HG02852 (cell line): ENCODE measurements around the gene FBXO5.
"Not testable (repeated sequence)": the region's sequence is repeated elsewhere in the genome, so short reads cannot be mapped to it uniquely, and the experiment has no call there.

Experiments used
- ATAC-seq: cut with Tn5 transposase; IDR thresholded peaks from one replicate; pipeline ENCODE4 v1.9.1; 2021; ENCODE audit warnings: mild to moderate bottlenecking, moderate library complexity; ENCODE audit not compliant: unreplicated experiment

The FBXO5 gene

DNA sequence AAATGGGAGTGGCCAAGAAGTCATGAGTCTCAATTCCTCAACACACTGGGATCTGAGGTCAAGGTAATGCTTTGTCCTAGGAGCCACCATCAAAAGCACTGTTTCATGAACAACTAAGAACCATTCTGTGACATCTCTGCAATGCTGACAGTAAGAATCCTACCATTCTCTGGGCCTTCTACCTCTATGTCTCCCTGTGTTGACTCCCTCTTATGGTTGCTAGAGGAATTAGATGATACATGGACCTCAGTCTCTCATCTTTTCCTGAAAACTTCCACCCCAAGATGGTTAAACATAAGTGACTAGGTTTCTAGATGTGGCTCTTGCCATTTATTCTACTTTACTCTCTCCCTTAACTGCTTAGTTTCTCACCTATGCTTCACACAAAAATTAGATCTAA lies 10.6 kb upstream of the FBXO5 start:
- no peak for ATAC-seq

DNA sequence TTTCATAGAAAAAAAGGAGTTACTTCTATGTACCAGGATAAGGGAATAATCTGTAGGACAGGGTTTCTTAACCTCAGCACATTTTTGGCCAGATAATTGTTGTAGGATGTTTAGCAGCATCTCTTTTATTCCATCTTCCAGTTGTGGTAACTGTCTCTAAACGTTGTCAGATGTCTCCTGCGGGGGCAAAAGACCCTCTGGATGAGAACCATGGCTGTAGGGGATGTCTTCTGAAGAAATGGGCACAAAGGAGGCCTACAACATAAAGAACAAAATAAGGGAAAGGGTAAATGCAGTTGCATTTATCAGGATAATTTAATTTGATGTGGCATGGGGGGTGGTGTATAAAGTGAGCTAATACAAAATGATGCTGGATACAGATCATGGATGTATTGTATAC lies 4.1 kb upstream of the FBXO5 start:
- ATAC-seq, result no peak

DNA sequence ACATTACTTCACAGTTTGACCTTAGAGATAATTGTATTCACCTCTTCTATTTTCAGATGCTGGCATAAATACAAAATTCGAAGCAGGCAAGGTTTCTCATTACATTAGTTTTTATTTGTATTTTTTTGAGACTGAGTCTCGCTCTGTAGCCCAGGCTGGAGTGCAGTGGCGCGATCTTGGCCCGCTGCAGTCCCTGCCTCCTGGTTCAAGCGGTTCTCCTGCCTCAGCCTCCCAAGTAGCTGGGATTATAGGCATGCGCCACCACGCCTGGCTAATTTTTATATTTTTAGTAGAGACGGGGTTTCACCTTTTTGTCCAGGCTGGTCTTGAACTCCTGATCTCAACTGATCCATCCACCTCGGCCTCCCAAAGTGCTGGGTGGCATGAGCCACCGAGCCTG lies 2.5 kb upstream of the FBXO5 start:
- not testable (repeated sequence) for ATAC-seq

DNA sequence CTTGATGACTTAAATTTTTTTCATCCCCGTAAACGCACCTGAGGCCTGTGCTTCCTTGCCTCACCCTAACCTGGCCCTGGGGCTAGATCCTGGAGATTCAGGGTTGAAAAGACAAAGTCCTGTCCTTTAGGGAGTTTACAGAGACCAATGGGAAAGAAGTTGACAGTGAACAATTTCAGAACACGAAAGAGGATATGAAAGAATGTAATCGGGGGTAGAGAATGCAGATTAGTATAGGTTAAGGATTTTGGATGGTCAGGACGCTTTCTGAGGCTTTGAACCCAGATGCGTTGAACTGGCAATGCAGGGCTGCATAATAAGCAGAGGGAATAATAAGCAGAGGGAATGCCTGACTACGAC lies 1.7 kb upstream of the FBXO5 start:
- peak; percentile 29 for ATAC-seq

DNA sequence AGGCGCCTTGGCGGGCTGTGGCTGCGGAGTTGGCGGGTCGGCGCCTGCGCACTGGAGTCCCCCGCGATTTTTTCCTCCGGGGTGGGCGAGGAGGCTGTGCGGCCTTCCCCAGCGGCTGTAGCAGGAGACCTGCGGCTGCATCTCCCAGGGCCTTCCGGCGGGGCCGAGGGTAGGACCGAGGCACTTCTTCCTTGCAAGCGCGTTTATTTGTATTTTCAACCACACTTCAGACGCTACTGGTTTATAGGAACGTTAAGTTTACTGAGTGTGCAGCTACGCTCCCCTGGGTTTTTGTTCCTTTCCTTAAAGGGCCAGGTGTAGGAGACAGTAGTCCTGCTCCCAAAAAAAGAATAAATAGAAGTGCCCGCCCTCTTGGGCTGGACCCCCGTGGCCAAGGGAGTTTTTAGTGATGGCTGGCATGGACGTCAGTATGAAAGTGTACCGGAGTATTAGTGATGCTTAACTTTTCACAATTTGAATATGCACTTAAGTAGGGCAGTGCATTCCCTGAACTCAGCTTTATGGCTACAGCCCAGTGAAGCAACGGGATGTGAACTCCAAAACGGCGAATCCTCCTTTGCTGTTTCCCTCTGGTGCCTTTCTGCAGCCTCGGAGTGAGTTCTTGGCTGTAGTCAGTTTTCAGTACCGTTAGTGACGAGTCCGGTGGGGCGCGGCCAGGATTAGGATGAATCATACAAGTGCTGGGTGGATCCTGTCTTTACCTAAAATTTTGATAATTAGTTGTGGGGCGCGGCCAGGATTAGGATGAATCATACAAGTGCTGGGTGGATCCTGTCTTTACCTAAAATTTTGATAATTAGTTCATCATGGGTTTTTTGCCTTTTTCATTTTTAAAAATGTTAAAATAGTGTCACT lies 1.0 kb upstream of the FBXO5 start:
- ATAC-seq, result peak; percentile 20

DNA sequence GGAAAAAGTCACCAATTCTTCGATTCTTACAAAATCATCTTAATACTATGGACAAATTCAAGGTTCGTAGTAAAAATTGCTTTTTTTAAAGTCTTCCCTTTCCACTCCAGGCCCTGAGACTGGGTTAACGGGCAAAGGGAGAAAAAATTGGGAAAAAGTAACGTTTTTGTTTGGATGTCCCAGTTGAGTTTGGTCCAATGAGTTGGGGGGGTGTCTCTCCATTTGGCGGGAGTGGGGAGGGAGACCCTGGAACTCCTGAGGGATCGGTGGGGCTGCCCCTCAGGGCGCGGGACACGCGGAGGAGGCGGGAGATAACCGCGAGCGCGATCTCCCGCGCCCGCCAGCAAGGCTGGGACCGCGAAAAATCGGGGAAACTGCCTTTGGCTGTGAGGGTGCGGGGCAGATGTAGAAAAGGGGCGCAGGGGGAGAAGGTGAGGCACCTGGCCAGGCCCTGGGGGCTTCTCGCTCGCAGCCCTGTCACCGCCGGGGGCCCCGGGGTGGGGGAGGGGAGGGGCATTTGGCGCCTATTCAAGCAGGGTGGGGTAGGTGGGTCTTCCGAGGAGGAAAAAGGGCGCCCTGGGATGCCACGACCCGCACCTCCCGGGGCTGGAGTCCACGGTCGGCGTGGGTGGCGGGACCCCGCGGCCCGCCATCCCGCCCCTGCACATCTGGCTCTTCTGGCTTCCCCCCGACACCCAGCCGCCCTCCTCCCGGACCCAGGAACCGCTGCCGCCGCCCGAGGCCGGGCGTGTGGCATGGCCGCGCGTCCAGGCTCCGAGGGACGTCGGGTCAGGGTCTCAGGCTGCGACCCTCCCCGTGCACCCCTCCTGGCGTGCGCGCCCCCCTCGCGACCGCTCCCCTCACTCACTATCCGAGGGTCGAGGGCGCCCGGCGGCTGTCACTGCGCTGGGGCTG lies 595 bp downstream of the FBXO5 start:
- peak; percentile 1 for ATAC-seq

DNA sequence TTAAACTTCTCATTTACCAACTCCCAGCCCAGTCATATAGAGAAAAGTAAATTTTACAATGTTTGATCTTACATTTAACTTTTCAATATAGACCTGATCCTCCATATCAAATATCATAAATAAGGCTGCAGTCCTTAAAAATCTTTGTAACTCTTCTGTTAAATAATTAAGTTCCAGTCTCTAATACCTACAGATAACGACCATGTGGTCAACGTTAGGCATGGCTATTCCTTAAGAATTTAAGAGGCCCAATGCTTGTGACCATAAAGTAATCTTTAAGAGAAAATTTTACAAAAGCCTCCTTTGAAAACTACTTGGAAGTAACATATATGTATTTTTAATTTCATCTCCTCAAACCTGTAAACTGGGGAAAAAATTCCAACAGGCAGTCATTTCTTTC lies 1.6 kb downstream of the FBXO5 start:
- no peak for ATAC-seq

DNA sequence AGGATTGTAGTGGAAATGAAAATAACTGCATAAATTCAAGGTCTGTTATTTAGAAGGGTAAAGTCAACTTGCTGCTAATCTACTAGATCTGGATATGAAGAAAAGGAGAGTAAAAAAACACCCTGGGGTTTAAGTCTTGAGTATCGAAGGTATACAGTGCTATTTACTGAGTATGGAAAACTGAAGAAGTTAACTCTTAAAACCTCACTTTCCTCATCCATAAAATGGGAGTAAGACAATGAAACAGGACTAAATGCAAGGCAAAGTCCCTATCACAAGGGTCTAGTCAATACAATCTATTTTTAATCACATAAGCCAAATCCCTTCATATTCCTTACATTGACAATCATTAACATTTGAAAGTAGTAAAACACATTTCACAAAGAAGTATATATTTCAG lies 2.2 kb downstream of the FBXO5 start:
- no peak for ATAC-seq

DNA sequence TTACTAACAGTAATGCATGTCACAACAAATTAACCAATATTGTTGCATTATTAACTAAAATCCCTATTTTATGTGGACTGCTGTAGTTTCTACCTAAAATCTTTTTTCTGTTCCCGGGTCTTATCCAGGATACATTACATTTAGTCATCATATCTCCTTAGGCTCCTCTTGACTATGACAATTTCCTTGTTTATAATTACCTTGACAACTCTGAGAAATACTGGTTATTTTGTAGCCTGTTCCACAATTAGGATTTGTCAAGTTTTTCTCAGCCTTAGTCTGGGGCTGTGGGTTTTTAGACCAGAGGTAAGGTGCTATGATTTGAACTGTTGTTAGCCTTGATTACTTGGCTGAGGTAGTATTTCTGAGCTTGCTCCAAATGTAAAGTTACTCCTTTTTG lies 3.7 kb downstream of the FBXO5 start:
- no peak for ATAC-seq

DNA sequence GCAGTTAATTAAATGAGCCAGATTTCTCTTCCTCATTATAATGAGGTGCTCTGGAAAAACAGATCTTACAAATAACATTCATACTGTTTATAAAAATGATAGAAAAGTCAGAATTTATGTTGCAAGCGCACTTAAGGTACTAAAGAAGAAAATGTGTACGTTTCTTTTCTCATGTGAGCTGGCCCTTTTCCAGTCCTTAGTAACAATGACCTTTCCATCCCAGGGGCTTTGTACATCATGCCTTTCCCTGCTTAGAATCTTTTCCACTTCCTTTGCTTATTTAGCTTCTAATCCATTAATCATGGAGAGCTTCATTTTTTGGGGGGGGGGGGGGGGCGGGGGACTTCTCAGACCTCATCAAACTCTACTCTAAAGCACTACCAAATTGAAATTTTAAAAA lies 4.8 kb downstream of the FBXO5 start:
- no peak for ATAC-seq

DNA sequence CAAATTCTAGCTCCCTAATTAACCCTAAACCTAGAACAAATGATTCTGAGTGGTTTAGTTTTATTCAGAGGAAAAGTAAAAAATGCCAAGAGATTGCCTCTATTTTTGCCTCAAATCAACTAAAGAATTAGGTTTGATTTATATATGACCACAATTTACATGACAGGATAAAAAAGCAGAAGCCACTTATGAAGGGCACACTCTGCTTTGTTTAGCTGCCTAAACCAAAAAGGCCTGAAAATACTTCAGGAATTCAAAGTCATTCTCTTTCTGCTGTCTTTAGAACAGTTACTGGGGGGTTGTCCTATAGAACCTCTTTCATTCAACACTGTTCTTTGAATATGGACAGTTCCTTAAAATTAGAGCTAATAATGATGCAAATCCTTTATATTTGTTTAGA lies 5.3 kb downstream of the FBXO5 start:
- ATAC-seq, result no peak

DNA sequence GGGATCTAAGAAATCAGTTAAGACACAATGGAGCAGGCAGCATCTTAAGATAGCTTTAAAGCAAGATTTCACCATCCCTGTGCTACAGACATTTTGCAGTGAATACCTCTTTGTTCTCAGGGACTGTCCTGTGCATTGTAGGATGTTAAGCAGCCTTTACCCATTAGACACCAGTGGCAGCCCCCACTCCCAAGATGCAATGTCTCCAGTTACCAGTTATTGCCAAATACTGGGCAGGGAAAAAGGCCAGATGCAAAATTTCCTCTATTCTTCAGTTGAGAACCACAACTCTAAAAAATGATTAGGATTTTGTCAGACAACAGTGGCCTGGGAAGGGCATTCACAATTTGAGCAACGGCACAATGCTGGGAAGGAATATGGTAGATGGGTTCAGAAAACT lies 6.1 kb downstream of the FBXO5 start:
- no peak for ATAC-seq

DNA sequence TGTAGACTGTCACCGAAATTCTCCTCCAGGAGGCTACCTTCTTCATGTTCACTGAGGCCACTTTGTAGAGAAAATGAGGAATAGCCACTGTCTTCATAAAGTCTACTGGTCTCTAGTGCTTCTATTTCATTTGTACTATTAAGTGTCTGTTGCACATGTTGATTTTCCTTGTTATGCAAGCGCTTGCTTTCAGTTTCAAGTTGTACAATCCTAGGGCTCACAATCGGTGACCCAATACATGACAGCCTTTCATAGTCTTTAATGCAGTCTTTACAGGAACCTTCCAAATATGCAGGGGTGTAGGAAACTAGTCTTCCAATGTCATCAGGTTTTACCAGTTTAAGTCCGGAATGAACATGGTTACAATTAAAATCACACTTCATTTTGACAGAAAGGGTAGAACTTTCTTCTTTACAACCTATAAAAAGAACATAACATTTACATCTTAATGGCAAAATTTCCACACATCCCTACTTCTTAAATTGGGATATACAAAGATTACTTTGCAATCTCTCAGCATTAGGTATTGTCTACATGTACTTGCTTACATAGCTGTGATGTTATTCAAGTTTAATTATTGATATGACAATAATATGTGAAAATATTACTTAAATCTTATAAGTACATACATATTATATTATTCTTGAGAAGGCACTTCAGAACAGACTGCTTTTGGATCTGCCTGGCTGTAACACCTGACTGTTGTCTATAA lies 7.5 kb downstream of the FBXO5 start:
- peak; percentile 61 for ATAC-seq

DNA sequence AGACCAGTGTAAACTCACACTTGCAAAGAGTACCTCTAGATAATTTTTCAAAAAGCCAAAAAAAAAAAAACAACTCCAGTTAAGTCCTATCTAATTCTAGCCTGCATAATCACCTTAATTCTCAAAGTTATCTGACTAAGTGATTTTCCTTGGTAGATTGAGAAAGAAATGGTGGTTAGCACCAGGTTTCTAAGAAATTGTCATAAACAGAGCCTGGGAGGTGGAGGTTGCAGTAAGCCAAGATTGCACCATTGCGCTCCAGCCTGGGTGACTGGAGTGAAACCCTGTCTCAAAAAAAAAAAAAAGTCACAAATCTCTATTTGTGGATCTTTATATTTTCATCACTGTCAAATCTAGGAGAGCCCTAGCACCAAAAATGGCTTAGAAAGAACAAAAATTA lies 8.9 kb downstream of the FBXO5 start:
- no peak for ATAC-seq

DNA sequence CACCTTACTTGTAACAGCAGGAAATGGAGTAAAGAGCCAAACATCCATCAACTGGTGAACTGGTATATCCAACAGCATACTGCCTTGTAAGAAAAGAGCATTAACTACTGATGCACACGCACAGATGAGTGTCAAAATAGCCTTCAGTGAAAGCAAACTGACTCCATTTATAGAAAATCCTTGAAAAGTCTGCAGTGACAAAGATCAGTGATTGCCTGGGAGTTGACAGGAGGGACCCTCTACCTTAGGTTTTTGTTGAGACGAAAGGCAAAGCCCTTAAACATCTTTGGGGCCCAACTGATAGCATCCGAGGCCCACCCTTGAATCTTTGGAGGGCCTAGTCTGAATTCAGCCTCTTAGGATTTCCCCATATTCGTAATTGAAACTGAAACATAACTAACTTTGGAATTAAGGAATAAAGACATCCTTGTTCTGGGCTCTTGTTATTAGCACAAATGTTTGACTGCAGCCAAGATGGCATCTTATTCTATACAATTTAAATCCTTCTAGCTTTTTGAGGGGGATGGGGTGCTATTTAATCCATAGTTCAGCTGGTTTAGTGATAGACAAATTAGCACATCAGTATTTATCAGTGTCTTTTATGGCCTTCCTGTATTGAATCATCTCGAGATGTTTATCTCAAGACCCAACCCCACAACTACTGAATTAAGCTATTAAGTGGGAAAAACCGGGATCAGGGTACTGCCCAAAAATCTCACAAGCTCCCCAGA lies 13.0 kb downstream of the FBXO5 start:
- no peak for ATAC-seq

DNA sequence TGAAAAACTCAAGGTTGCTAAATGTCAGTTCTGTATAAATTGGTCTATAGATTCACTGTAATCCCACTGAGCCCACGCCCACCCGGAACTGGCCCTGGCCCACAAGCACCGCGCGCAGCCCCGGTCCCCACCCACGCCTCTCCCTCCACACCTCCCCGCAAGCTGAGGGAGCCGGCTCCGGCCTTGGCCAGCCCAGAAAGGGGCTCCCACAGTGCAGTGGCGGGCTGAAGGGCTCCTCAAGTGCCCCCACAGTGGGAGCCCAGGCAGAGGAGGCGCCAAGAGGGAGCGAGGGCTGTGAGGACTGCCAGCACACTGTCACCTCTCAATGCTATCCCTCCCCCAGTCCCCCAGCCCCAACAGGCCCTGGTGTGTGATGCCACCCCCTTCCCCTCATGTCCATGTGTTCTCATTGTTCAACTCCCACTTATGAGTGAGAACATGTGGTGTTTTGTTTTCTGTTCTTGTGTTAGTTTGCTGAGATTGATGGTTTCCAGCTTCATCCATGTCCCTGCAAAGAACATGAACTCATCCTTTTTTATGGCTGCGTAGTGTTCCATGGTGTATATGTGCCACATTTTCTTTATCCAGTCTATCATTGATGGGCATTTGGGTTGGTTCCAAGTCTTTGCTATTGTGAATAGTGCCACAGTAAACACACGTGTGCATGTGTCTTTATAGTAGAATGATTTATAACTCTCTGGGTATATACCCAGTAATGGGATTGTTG lies 16.5 kb downstream of the FBXO5 start:
- not testable (repeated sequence) for ATAC-seq

DNA sequence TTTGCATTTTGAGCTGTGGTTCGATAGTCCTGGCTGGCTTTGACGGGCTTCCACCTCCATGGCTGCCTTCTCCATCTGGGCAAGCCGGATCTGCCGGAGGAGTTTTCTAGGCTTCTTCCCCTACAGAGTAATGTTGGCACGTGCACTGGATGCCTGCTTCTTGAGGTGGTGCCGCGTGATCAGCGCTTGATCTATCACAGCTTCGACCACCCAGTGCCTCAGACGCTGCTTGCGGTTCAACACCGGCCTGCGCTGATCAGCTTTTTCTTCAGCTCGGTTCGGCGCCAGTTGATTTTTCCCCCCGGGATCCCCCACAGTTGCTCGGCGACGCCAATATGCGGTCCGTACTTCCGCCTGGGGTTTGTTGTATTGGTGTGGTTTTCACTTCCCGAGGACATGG lies 23.5 kb downstream of the FBXO5 start:
- ATAC-seq, result no peak

DNA sequence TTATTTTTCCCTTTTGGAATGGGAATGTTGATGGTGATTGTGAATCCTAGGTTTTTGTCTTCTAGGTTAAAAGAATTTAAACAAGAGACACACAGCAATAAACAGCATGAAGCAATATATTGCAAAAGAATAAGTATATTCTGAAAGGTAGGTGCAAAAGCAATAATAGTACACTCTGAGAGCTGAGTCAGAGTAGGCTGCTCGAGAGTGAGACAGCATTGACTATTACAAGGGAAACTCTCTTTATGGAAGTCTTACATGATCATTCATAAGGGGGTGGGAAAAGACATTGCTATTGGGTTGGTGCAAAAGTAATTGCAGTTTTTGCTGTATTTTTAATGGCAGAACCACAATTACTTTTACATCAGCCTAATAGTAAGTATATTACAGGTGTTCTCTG lies 25.0 kb downstream of the FBXO5 start:
- no peak for ATAC-seq

DNA sequence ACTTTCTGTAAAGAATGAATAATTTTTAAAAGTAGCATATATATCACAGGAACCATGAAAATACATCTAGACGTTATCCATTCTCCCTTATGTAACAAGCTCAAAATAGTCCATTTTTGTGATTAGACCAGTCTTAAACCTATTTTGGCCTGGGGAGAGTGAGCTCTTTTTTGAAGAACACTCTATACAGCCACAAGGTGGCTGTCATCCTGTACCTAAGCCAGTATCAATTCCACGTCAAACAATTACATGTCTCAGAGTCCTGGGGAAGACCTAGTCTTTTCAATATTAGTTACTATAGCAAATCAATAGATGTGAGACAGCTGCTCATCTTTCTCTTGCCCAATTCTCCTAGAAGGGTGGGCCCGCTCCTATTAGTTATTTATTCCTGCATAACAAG lies 28.4 kb downstream of the FBXO5 start:
- no peak for ATAC-seq

DNA sequence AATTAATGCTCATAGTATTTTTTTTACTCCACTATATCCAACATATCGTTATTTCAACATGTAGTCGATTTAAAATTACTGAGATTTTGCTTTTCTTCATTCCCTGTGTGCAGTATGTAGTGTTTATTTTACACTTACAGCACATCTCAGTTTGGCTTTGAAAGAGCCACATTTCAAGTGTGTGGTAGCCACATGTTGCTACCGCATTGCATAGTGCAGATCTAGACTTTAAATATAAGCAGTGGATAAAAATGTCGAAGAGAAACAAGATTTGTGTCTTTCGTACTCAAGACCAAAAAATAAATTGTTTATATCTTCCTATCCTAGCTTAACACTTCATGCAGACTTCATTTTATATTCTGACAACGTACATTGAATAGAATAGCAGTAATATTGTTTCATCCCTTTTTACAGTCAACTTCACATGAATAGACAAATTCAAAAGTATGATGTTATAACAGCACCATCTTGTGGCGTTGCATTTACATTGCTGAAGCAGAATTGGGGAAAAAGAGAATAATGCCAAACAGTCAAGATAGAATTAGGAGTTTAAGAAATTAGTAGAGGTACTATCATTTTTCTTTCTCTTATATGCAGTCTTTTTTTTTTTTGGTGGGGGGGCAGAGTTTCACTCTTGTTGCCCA lies 29.9 kb downstream of the FBXO5 start:
- no peak for ATAC-seq
